ENCODE data around the gene SFXN2. TPM values are rescaled to one million over a fixed set of nuclear protein-coding genes. Genes with fewer than 3 reads are reported as not detected.

The SFXN2 gene
- polyA plus RNA-seq, 1 of the 3 experiments (the other 2 are of a cell fraction) = 10.2 TPM

GRCh38 chr10:102712843-102713538 is 1.4 kb upstream of the SFXN2 start (continued):
- TF ChIP-seq PBX3 (IDR thresholded peaks at IDR 0.05) = no peak

DNA sequence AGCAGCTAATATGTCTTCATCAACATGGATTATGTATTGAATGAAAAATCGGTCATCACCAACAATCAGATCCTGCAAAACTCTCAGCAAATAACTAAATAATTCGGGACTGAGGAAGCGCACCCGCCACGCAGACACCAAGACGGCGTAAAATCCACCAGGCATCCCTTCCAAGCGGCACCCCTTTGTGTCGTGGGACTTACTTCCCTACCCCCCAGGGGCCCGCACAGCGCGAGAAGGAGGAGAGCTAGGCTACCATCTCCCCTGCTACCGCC is 960 bp upstream of the SFXN2 start:
- POLR2A ChIA-PET = interaction anchor here (0.6 to 2.2 kb wide), 5 partner anchors 35 to 86 kb away, joined by 3 to 13 read pairs (median 8); partner anchors contain the start of gene TRIM8
- peak overlapping the region; percentile 91 for H3K4me2 ChIP-seq
- WGBS (ENCODE audit: low lambda C conversion rate) = 4% methylated on average over 13 of the region's 13 CpGs
- TF ChIP-seq CTCF (IDR thresholded peaks at IDR 0.05) = peak; percentile 55; the same call in 1 of the 2 replicates
- no peak for TF ChIP-seq CHD2 (IDR thresholded peaks at IDR 0.05; ENCODE audit: low read length, partially characterized antibody)
- no peaks in the 10 kb centered on the region for H3K27me3 ChIP-seq (ENCODE audit: insufficient read depth)
- H3K27ac ChIP-seq (ENCODE audit: low read depth in 2 of 2, low read length in 1 of 2) = peak overlapping the region; percentile 80 to 86
- peak overlapping the region; percentile 88 for H3K9ac ChIP-seq
- CTCF ChIA-PET = interaction anchor here (0.6 to 11.2 kb wide), 14 partner anchors 15 to 476 kb away, joined by 3 to 123 read pairs (median 3); partner anchors contain the start of gene TRIM8
- H3K4me1 ChIP-seq (ENCODE audit: control insufficient read depth in 1 of 2, insufficient read depth in 2 of 2, low read depth in 1 of 2, low read length in 1 of 2) = peaks cover 17 to 20% of the 10 kb centered on the region in 2 experiments; a peak in 3 of 4 replicates
- no peaks in the 10 kb centered on the region for H3K9me3 ChIP-seq
- H2AFZ ChIP-seq (ENCODE audit: low read depth) = peak overlapping the region; percentile 99
- H3K9me2 ChIP-seq = no peaks in the 10 kb centered on the region
- H3K36me3 ChIP-seq (replicated peaks in 1 of 2; ENCODE audit: control insufficient read depth in 1 of 2, insufficient read depth in 2 of 2, low read length in 1 of 2) = peaks cover 0 to 3% of the 10 kb centered on the region in 2 experiments
- peak overlapping the region; percentile 87 to 91 for H3K4me3 ChIP-seq (ENCODE audit: low read depth in 2 of 2, low read length in 1 of 2)
- peaks cover 59% of the 10 kb centered on the region for H3K79me2 ChIP-seq (ENCODE audit: insufficient read depth)
- no peak for DNase-seq
- H4K20me1 ChIP-seq (ENCODE audit: insufficient read depth) = peaks cover 5% of the 10 kb centered on the region
- H3F3A ChIP-seq (replicated peaks; ENCODE audit: insufficient read depth) = peaks cover 18% of the 10 kb centered on the region

GRCh38 chr10:102713814-102714620 is 419 bp upstream of the SFXN2 start, which contains the start of gene ARL3:
ARL3 (minus strand) TSS chr10:102714397; CDS start chr10:102714275, 122 bp downstream.
- peak within 1 kb of the TSS; percentile 99 for H2AFZ ChIP-seq (ENCODE audit: low read depth)
- no peaks in the 10 kb centered on the region for H3K27me3 ChIP-seq (ENCODE audit: insufficient read depth)
- WGBS (ENCODE audit: low lambda C conversion rate) = 2% methylated on average over 44 of the region's 62 CpGs
- H3K27ac ChIP-seq (ENCODE audit: low read depth in 2 of 2, low read length in 1 of 2) = peak within 1 kb of the TSS; percentile 80 to 86
- ChIA-PET CTCF (interaction anchor here (0.6 to 11.2 kb wide), 16 partner anchors 16 to 476 kb away, joined by 3 to 123 read pairs (median 3); partner anchors contain the start of gene TRIM8), POLR2A (interaction anchor here (0.6 to 2.2 kb wide), 6 partner anchors 36 to 653 kb away, joined by 3 to 13 read pairs (median 6); partner anchors contain the start of gene TRIM8)
- DNase-seq = peak; percentile 98
- no peaks in the 10 kb centered on the region for H3K9me2 ChIP-seq
- peak within 1 kb of the TSS; percentile 87 to 91 for H3K4me3 ChIP-seq (ENCODE audit: low read depth in 2 of 2, low read length in 1 of 2)
- H3K9ac ChIP-seq = peak within 1 kb of the TSS; percentile 88
- peaks cover 18% of the 10 kb centered on the region for H3F3A ChIP-seq (replicated peaks; ENCODE audit: insufficient read depth)
- peaks cover 0 to 3% of the 10 kb centered on the region in 2 experiments for H3K36me3 ChIP-seq (replicated peaks in 1 of 2; ENCODE audit: control insufficient read depth in 1 of 2, insufficient read depth in 2 of 2, low read length in 1 of 2)
- peaks cover 5% of the 10 kb centered on the region for H4K20me1 ChIP-seq (ENCODE audit: insufficient read depth)
- H3K4me1 ChIP-seq (ENCODE audit: control insufficient read depth in 1 of 2, insufficient read depth in 2 of 2, low read depth in 1 of 2, low read length in 1 of 2) = peaks cover 18 to 20% of the 10 kb centered on the region in 2 experiments; a peak in 3 of 4 replicates
- H3K4me2 ChIP-seq = peak within 1 kb of the TSS; percentile 99
- H3K79me2 ChIP-seq (ENCODE audit: insufficient read depth) = peaks cover 55% of the 10 kb centered on the region
- H3K9me3 ChIP-seq = no peaks in the 10 kb centered on the region
- TF ChIP-seq ZBTB33 (IDR thresholded peaks at IDR 0.05; ENCODE audit: borderline replicate concordance, low read depth) (no peak), CTCF (IDR thresholded peaks at IDR 0.05) (no peak; the same call in none of the 2 replicates), YY1 (IDR thresholded peaks at IDR 0.05; ENCODE audit: low read depth) (0 out of 2 replicates have a peak, but pooled peaks have one; percentile 45), FOSL2 (IDR thresholded peaks at IDR 0.05; ENCODE audit: borderline replicate concordance, low read depth) (no peak), GABPA (IDR thresholded peaks at IDR 0.05; ENCODE audit: low read depth) (no peak), MAX (IDR thresholded peaks at IDR 0.05; ENCODE audit: low read depth) (peak; percentile 83; the same call in 1 of the 2 replicates), SMC3 (IDR thresholded peaks at IDR 0.05; ENCODE audit: low read depth, low read length) (no peak), ELF1 (IDR thresholded peaks at IDR 0.05) (no peak), MXI1 (IDR thresholded peaks at IDR 0.05; ENCODE audit: low read depth, low read length) (no peak; the same call in 1 of the 2 replicates), USF1 (IDR thresholded peaks at IDR 0.05; ENCODE audit: borderline replicate concordance, low read depth) (peak; percentile 88)
